ENCODE results near the gene MAML3. TPM values are rescaled to one million over a fixed set of nuclear protein-coding genes. Genes with fewer than 3 reads are reported as not detected.

MAML3 gene
- total and polyA plus RNA-seq, 10 donors: 0.63 to 18.4 (median 12.7) TPM

GRCh38 chr4:140070366-140070765 lies 83.6 kb downstream of the MAML3 start:
- H3K9me3 ChIP-seq: no peaks in the 10 kb centered on the region
- no peaks in the 10 kb centered on the region for H3K27me3 ChIP-seq (replicated peaks in 1 of 7)
- peak overlapping the region in 5 of 8 donors; percentile 3 to 45 (median 37) for H3K27ac ChIP-seq
- H3K36me3 ChIP-seq: no peaks in the 10 kb centered on the region
- 47 to 61% (median 50%) methylated on average over 2 of the region's 2 CpGs for WGBS, 5 donors
- no peak for DNase-seq
- no peak overlapping the region for H3K4me3 ChIP-seq
- intact Hi-C loops (cut with DNase I; ENCODE audit: low total_unique reads): no loop called here
- peaks cover 5 to 37% (median 21%) of the 10 kb centered on the region in 6 donors for H3K4me1 ChIP-seq
- TF ChIP-seq POLR2A (IDR thresholded peaks at IDR 0.05): no peak
- no peak for TF ChIP-seq POLR2AphosphoS5 (IDR thresholded peaks at IDR 0.05)
- TF ChIP-seq CTCF (IDR thresholded peaks at IDR 0.05 in 8 of 11, conservative IDR thresholded peaks at IDR 0.05 in 3 of 11): no peak

GRCh38 chr4:140069066-140069465 lies 84.9 kb downstream of the MAML3 start:
- no peak for TF ChIP-seq CTCF (IDR thresholded peaks at IDR 0.05 in 8 of 11, conservative IDR thresholded peaks at IDR 0.05 in 3 of 11)
- no peak for TF ChIP-seq POLR2AphosphoS5 (IDR thresholded peaks at IDR 0.05)
- TF ChIP-seq POLR2A (IDR thresholded peaks at IDR 0.05): no peak
- DNase-seq: no peak
- H3K4me3 ChIP-seq: no peak overlapping the region
- no peaks in the 10 kb centered on the region for H3K36me3 ChIP-seq
- H3K27ac ChIP-seq: no peak overlapping the region
- peaks cover 5 to 37% (median 21%) of the 10 kb centered on the region in 6 donors for H3K4me1 ChIP-seq
- intact Hi-C loops (cut with DNase I; ENCODE audit: low total_unique reads): no loop called here
- no peaks in the 10 kb centered on the region for H3K9me3 ChIP-seq
- WGBS, 5 donors: 55 to 87% (median 77%) methylated on average over 2 of the region's 2 CpGs
- H3K27me3 ChIP-seq (replicated peaks in 1 of 7): no peaks in the 10 kb centered on the region

- H3K4me1 ChIP-seq: peaks cover 5 to 37% (median 21%) of the 10 kb centered on the region in 6 donors
Observed at GRCh38 chr4:140068271-140068670, 85.7 kb downstream of the MAML3 start.

More at GRCh38 chr4:140068271-140068670, 85.7 kb downstream of the MAML3 start:
- intact Hi-C loops (cut with DNase I; ENCODE audit: low total_unique reads): no loop called here
- Histone ChIP-seq H3K27me3 (replicated peaks in 1 of 7) (no peaks in the 10 kb centered on the region), H3K9me3 (no peaks in the 10 kb centered on the region), H3K36me3 (no peaks in the 10 kb centered on the region), H3K4me3 (no peak overlapping the region), H3K27ac (no peak overlapping the region)
- WGBS, 5 donors: 86 to 97% (median 93%) methylated on average over 2 of the region's 2 CpGs
- TF ChIP-seq POLR2AphosphoS5 (IDR thresholded peaks at IDR 0.05) (no peak), POLR2A (IDR thresholded peaks at IDR 0.05) (no peak), CTCF (IDR thresholded peaks at IDR 0.05 in 8 of 11, conservative IDR thresholded peaks at IDR 0.05 in 3 of 11) (no peak)
- DNase-seq: no peak

Data from spleen (tissue), 11 donors.